GM19467 (cell line): ENCODE results near the gene GRIK2.
"Not testable (repeated sequence)": the region's sequence is repeated elsewhere in the genome, so short reads cannot be mapped to it uniquely, and the experiment has no call there.

ENCODE experiments used
- ATAC-seq: cut with Tn5 transposase; IDR thresholded peaks from one replicate; pipeline ENCODE4 v1.9.1; 2021; ENCODE audit warnings: mild to moderate bottlenecking, moderate library complexity; ENCODE audit not compliant: unreplicated experiment

Gene GRIK2

DNA sequence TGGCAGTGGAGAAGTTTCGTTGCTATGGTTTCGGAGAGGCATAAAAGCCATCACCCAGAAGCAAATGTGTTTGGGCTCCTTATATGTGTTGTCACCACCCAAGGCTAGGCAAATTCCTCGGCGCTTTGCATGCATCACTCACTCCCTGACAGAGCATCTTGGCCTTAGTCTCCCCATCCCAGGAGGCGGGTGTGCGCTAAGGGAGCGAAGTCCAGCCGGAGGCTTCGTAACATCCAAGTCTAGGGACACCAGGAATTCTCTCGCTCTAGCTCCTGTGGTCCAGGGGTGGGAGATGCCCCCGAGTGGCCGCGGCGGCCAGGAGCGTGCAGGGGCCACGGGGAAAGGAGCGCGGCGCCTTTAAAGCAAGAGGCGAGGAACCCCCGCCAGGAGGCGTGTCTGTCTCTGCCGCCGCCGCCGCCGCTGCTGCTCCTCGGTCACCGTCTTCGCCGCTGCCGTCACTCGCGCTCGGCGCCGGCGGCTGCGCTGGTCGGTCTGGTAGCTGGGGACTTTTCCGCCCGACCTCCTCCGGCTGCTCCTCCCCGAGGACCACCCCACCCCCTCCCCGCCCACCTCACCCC lies at the start of gene GRIK2:
GRIK2 (plus strand) TSS at position 458 of the 578 bp plus-strand sequence.
- no peak for ATAC-seq

DNA sequence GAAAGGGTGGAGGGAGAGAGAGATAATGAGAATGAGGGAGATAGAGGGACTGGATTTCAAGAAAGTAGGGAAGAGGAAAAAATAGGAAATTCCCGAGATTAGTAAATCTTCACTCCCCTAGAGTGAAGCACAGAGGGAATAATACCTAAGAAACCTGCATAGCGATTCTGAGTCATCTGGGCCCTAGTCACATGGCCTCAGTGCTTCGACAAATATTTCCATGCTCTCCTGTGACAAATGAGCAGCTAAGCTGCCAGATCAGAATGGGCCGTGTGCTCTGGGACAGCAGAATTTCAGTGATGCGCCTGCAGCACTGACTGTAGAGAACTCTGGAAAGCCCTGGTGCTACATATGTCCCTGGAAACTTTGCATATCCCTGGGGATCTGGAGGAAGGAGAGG lies 48.6 kb upstream of the GRIK2 start:
- ATAC-seq, result no peak

DNA sequence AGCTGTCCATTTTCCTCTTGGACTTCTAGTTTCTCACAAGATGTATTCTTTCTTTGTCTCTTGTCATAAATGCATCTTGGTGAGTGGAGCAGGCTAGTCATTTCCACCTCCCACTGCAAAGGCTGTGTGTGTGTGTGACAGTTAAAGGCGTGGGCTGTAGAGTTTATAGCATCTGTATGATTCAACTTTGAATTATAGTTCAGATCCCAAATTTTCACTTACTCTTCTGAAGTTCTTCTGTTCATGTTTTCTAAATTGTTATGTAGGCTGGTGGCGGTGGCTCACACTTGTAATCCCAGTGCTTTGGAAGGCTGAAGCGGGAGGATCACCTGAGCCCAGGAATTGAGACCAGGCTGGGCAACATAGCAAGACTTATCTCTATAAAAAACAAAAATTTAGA lies 44.7 kb upstream of the GRIK2 start:
- no peak for ATAC-seq

DNA sequence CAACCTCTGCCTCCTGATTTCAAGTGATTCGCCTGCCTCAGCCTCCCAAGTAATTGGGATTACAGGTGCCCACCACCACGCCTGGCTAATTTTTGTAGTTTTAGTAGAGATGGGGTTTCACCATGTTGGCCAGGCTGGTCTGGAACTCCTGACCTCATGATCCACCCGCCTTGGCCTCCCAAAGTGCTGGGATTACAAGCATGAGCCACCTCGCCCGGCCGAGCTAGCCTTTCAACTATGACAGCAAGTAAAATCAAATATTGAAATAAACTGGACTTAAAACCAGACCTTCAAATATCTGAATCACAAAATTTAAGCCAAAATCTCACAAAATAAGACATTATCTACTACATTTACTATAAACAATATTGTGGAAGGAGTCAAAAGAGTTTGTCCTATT lies 42.9 kb upstream of the GRIK2 start:
- ATAC-seq, result not testable (repeated sequence)

DNA sequence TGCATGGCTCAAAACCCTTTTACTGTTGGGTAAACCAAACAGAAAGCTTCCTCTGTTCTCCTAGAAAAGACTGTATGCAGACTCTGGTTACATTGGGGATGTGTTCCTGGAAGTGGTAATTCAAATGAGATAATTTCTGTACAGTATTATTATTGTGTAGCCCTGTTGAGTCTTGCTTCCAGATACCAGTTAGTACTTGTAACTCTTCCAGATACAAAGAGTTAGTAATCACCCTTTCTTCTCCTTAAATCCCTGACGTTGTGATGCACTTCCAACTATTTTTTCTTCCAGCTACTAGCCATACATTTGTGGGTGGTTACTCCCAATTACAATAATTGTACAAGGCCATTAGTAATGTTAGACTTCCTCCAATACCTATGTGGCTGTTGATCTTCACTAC lies 42.3 kb upstream of the GRIK2 start:
- no peak for ATAC-seq

DNA sequence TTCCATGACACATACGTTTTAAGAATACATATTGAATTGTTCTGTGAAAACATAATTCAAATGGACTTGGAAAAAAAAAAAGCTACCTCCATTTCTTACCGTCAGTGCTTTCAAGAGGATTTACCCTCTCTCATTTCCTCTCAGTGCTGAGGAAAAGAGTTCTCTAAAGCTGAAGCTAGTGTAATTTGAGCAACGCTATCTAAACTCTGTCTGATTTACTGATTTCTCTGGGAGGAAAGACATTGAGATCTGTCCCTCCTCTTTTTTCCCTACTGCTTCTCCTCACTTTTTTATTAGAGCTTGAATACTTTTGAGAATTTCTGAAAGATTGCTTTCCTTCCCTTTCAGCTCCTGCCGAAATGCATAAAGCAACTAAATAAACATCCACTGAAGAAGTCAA lies 41.2 kb upstream of the GRIK2 start:
- no peak for ATAC-seq

DNA sequence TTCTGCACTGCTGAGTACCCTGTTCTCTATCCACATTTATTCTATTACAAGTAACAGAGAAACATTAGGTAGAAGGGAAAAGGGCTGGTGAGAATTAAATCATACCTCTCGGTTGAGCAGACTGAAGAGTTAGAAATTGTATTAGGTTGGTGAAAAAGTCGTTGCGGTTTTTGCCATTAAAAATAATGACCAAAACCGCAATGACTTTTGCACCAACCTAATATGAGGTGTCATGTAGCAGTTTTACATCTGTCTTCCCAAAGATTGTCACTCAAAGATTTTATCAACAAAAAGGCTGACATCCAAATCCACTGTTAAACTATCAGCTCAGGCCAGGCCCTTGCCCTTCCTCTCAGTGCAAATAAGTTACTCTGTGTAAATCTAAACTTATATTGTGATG lies 28.3 kb upstream of the GRIK2 start:
- ATAC-seq, result no peak

DNA sequence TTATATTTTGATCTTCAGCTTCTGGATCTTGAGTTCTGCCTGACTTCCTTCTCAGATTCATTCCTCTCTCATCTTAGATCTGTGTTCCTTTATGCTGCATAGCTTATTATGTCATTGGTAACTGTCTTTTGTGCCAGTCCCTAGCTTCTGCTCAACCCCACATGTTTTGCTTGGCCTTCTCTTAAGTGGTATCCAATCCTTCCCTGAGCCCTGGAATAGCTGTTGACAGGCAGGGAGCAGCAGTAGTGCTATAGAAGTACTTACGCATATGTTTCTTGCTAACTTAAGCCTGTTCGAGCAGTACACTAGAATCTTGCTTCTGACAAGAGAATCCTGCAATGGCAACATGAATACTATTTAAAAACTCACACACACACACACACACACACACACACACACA lies 13.6 kb upstream of the GRIK2 start:
- no peak for ATAC-seq

DNA sequence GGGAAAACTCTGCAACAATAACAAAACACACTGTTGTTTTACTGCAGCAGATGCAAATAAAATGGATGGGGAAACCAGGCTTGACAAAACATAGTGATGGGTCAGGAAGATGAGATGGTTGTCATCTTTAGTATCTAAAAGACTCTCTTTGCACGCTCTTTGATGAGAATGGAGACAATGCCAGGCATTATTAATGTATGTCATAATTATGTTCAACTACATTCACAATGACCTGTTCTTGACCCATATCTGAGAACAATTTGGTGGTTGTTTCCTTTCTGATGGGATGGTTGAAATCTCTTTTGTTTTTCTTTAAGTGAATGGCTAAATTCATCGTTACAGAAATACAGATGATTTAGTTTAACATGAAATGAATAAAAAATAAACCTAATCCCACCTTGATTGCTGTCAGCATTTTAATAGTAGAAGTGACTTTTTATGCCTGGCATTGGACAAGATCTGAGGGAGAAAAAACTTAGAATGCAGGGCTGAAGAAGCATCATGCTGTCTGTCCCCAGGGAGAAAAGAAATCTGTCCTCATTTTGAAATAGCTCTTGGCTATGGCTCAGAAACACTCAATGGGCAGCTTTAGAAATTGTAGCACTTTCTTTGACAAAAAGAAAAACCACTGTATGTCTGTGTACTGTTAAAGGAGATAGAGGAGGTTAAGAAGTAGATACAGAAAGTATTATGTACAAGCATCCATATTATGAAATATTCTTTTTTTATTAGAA lies 12.4 kb upstream of the GRIK2 start:
- no peak for ATAC-seq

DNA sequence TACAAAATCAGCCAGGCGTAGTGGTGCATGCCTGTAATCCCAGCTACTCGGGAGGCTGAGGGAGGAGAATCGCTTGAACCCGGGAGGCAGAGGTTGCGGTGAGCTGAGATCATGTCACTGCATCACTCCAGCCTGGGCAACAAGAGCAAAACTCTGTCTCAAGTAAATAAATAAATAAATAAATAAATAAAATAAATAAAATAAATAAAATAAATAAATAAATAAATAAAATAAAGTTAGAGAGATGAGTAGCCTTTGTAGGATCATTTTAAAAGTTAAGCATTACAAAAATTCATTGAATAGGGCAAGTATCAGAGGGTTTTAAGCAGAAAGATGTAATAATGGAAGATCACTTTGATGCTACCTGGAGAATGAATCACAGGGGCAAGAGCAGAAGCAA lies 9.8 kb upstream of the GRIK2 start:
- not testable (repeated sequence) for ATAC-seq

DNA sequence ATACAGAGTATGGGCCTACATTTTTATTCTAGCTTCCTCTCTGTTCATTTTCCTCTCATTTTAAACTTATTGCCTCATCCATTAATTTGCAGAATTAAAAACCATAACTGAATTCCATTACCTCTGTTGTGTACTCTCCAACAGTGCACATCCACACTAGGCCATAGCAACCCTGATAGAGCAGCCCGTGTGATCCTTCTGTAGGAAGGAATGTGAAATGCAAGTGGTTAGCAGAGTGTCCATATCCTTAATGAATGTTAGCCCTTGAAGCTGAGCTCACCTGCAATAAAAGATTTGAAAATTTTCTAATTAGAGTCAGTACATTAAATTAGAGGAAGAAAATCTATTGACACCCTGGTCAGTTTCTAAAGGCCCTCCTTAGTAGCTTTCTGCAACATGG lies 6.5 kb upstream of the GRIK2 start:
- no peak for ATAC-seq

DNA sequence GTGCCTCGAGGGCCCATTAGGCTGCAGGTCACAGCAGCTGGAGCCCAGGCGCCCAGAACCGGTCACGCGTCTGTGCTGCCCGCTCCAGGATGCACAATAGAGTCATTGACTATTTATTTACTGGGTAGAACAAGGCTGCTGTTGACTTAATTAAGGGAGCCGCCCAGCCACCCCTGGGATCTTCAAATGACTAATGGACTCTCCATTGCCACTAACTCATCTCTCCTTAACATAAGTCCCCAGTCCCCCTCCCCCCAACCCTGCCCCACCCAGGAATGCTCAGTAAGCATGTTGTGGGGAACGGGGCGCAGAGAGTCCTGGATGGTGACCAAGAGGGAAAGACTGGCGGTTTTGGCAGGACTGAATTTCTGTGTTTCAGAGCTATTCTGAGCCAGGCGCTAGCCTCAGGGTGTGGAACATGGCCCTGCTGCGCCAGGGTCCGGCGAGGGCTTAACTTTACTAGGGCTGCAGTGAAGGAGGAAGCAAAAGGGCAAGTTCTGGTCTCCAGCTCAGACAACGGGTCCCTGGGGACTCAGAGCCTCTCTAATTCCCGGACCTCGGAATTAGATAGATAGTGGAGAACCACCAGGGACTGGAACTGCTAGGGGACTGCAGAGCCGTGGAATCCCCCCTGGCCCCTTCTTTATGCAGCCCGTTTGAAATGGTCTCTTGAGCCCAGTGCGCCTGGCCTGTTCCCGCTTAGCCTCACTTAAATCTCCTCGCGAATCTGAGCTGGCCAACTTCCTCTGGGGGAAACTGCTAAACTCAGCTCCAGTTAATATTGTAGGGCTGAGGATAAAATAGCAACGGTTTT lies 1.5 kb upstream of the GRIK2 start:
- ATAC-seq, result no peak

DNA sequence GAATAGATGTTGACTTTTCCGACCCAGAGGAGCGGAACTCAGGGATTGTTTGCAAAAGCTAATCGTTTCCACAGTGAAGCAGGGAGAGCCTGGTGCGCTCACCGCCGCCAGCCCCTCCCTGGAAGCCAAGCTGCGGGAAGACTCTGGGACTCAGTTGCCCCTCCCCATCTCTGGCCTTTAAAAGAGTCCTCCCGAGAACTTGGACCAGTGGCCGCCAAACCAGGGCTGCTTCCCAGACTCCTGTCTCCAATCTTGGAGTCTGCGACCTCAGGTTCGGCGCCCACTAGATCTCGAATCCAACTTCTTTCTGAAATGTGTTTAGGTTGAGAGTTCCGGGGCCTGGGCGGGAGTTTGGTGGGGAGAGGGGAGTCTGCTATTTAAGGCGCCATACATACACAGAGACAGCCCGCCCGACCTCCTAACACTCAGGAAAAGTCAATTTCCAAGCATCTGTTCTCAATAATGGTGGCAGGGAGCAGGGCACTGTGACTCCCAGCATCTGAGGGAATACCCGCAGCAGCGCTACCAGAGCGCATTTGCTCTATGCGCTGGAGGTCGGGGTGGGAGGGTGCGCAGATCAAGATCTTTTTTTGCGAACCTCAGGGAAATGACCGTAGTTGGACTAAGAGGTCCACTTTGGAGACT lies 800 bp upstream of the GRIK2 start:
- no peak for ATAC-seq

DNA sequence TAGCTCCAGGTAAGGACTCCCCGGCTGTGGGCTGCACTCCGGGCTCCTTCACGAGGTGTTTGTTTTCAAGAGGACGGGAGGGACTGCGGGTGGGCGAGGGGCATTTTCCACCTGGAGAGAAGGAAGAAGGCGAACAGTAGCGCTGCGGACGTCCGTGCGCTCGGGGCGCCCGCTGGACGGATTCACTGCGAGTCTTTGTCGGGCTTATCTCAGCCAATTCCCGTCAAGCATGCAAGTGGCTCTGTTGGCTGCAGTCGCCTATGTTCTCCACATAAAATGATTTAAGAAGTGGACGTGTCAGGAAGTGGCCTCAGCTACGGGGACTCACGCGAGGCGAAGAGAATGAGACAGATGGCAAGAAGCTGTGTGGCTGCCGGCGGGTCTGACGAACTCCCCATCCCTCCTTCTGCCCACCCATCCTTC lies 332 bp downstream of the GRIK2 start:
- ATAC-seq, result no peak

DNA sequence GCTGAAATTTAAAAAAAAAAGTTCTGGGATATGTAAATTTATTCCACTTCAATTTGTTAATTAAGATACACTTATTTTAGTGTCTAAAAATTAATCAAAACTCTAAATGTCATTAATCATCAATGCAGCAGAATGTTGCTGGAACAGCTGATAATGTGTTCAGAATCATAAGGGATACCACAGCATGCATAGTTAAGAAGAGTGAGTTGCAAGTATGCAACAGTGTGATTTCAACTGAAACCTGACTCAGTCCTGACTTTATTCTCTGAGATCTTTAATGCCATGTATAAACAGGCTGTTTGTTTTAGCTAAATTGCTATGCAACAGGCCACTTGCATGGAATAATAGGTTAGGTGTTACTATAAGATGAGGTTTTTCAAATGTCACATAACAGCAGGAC lies 1.4 kb downstream of the GRIK2 start:
- no peak for ATAC-seq

DNA sequence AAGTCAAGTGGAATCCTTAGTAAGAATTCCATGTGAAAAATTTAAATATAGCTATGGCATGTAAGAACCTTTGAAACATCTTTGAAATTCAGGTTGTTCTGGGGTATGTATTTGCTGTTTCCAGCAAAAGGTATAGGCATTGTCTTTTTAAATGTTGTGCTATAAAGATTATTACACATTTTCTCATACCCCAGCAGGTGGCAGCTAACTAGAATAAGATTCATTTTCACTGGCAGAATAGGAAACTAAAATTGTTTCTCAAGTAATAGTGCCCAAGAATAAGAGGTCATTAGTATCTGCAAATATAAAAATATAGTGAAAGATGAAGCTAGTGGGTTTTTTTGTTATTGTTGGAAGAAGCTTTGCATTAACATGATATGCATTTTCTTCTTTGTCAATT lies 1.8 kb downstream of the GRIK2 start:
- no peak for ATAC-seq

DNA sequence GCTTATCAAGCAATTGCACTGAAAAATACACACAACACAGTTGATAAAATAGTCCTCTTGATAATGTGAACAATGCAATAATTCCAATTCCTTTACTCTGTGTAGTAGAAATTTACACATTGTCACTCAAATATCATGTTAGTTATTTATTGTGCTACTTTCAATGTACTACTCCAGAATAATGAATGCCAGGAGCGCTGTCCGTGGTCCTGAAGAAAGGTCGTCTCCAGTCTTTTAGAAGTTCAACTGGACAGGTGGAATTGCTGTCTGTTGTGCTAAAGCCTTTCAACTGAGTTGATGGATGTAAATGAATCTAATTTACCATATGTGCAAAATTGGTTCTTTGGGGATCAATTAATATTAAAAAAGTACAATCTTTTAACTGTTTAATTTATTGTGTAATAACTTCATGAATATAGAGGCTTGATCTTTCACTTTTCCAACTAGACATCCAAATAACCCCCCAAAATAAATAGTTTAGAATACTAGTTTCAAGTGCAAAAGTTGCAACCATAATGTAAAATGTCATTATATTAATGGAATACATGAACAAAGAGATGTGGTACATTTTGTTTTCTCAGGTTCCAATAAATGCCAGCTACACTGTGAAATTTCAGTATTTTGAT lies 3.2 kb downstream of the GRIK2 start:
- no peak for ATAC-seq

DNA sequence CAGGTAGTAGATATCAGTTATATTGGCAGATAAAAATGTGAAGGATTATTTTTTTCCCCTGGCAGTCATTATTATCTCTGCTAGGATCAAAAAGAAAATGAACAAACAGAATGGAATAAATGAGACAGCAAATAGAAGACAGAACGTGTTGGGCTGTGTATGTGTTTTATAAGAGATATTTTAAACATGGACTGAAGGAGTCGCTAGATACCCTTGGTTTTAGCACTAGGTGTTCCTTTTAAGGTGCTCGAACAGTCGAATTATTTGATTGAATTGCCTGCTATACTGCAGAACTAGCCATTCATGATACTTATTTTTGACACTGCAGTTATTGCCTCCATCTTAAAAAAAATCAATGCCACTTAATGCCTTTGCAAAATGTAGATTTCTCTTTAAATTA lies 3.7 kb downstream of the GRIK2 start:
- ATAC-seq, result no peak

DNA sequence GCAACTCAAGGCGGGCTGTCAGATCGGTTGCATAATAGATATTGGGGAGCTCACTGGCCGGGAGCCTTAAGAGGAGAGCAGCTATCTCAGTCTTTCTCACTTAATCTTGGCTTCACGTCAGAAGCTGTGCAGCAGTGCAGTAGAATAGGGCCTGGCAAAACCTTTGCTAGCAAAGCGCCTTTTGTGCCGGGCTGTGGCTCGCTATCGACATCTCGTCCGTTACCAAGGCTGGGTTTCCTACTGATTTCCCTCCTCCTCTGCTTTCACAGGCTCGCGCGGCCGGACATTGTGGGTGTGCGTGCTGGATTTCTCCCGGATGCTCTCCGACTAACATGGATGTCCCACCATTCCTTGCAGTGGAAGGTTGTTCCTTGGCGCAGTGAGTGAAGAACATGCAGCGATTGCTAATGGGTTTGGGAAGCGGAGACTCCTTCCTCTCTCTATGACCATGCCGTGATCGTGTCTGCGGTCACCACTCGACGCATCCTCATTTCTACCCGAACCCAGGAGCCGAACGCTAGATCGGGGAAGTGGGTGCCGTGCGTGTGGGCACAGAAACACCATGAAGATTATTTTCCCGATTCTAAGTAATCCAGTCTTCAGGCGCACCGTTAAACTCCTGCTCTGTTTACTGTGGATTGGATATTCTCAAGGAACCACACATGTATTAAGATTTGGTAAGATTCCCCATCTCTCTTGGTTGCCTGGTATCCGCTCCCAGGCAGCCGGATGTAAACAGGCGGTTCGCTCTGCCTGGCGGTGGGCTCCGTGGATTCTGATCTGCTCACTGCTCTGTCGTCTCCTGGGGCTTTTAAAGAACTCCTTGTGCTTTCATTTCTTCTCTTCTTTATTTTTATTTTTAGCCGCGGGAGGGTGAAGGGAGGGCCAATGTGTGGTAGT lies 5.5 kb downstream of the GRIK2 start:
- ATAC-seq, result no peak

DNA sequence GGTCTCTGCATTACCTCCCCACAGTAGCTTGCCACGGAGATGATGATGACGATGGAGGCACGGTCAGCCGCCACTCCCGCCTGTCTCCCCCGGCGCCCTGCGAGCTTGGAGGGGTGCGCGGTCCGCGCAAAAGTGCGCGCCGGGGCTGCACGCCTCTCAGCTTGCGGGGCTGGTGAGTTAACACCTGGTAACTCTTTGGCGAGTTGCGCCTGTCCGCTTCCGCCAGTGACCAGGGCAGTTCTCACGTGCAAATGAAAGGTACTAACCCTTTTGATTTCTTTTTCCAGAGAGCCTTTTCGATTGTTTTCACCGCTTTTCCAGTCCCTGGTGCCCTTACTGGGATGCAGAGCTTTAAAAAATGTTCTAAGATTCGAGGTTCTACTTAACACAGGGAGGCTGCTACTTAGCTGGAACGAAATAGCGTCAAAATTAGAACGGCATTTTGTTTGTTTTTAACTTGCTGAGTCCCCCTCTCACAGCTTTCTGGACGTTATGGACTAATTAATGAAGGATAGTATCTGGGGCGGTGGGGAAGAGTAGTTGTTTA lies 6.2 kb downstream of the GRIK2 start:
- no peak for ATAC-seq
